ENCODE measurements around the gene ERAL1.

The ERAL1 gene

GRCh38 chr17:28853295-28853694, 1.5 kb upstream of the ERAL1 start:
- Histone ChIP-seq H3K4me3 (ENCODE audit: low read depth in 1 of 2, low read length in 2 of 2) (no peak overlapping the region), H3K4me1 (ENCODE audit: control insufficient read depth in 1 of 2, insufficient read depth in 2 of 2, low read length in 2 of 2) (peaks cover 4 to 14% of the 10 kb centered on the region in 2 donors), H3K9me3 (ENCODE audit: control insufficient read depth in 1 of 2, low read length in 2 of 2) (no peaks in the 10 kb centered on the region), H3K27me3 (ENCODE audit: low read depth, low read length) (no peaks in the 10 kb centered on the region), H3K36me3 (ENCODE audit: control insufficient read depth in 1 of 2, insufficient read depth in 2 of 2, low read length in 2 of 2) (peaks cover 7 to 12% of the 10 kb centered on the region in 2 donors), H3K27ac (ENCODE audit: low read length) (no peak overlapping the region)

GRCh38 chr17:28855336-28855679, 492 bp downstream of the ERAL1 start:
- Histone ChIP-seq H3K4me3 (ENCODE audit: low read depth in 1 of 2, low read length in 2 of 2) (peak overlapping the region; percentile 97 to 98), H3K27ac (ENCODE audit: low read length) (peak overlapping the region; percentile 81), H3K9me3 (ENCODE audit: control insufficient read depth in 1 of 2, low read length in 2 of 2) (no peaks in the 10 kb centered on the region), H3K36me3 (ENCODE audit: control insufficient read depth in 1 of 2, insufficient read depth in 2 of 2, low read length in 2 of 2) (peaks cover 18 to 24% of the 10 kb centered on the region in 2 donors), H3K4me1 (ENCODE audit: control insufficient read depth in 1 of 2, insufficient read depth in 2 of 2, low read length in 2 of 2) (peaks cover 4 to 14% of the 10 kb centered on the region in 2 donors), H3K27me3 (ENCODE audit: low read depth, low read length) (no peaks in the 10 kb centered on the region)

GRCh38 chr17:28856028-28856574, 1.3 kb downstream of the ERAL1 start:
- Histone ChIP-seq H3K27ac (ENCODE audit: low read length) (no peak overlapping the region), H3K9me3 (ENCODE audit: control insufficient read depth in 1 of 2, low read length in 2 of 2) (no peaks in the 10 kb centered on the region), H3K4me3 (ENCODE audit: low read depth in 1 of 2, low read length in 2 of 2) (no peak overlapping the region), H3K27me3 (ENCODE audit: low read depth, low read length) (no peaks in the 10 kb centered on the region), H3K4me1 (ENCODE audit: control insufficient read depth in 1 of 2, insufficient read depth in 2 of 2, low read length in 2 of 2) (peaks cover 4 to 14% of the 10 kb centered on the region in 2 donors), H3K36me3 (ENCODE audit: control insufficient read depth in 1 of 2, insufficient read depth in 2 of 2, low read length in 2 of 2) (peaks cover 22 to 29% of the 10 kb centered on the region in 2 donors)

GRCh38 chr17:28857905-28858800, 3.3 kb downstream of the ERAL1 start:
- Histone ChIP-seq H3K27me3 (ENCODE audit: low read depth, low read length) (no peaks in the 10 kb centered on the region), H3K4me3 (ENCODE audit: low read depth in 1 of 2, low read length in 2 of 2) (no peak overlapping the region), H3K36me3 (ENCODE audit: control insufficient read depth in 1 of 2, insufficient read depth in 2 of 2, low read length in 2 of 2) (peaks cover 22 to 34% of the 10 kb centered on the region in 2 donors), H3K9me3 (ENCODE audit: control insufficient read depth in 1 of 2, low read length in 2 of 2) (no peaks in the 10 kb centered on the region), H3K27ac (ENCODE audit: low read length) (no peak overlapping the region), H3K4me1 (ENCODE audit: control insufficient read depth in 1 of 2, insufficient read depth in 2 of 2, low read length in 2 of 2) (peaks cover 4 to 14% of the 10 kb centered on the region in 2 donors)

GRCh38 chr17:28858801-28859355, 4.1 kb downstream of the ERAL1 start:
- Histone ChIP-seq H3K4me3 (ENCODE audit: low read depth in 1 of 2, low read length in 2 of 2) (no peak overlapping the region), H3K27me3 (ENCODE audit: low read depth, low read length) (no peaks in the 10 kb centered on the region), H3K4me1 (ENCODE audit: control insufficient read depth in 1 of 2, insufficient read depth in 2 of 2, low read length in 2 of 2) (peaks cover 4 to 14% of the 10 kb centered on the region in 2 donors), H3K27ac (ENCODE audit: low read length) (no peak overlapping the region), H3K36me3 (ENCODE audit: control insufficient read depth in 1 of 2, insufficient read depth in 2 of 2, low read length in 2 of 2) (peaks cover 22 to 34% of the 10 kb centered on the region in 2 donors), H3K9me3 (ENCODE audit: control insufficient read depth in 1 of 2, low read length in 2 of 2) (no peaks in the 10 kb centered on the region)

- Histone ChIP-seq H3K27me3 (ENCODE audit: low read depth, low read length) (no peaks in the 10 kb centered on the region), H3K9me3 (ENCODE audit: control insufficient read depth in 1 of 2, low read length in 2 of 2) (no peaks in the 10 kb centered on the region), H3K4me3 (ENCODE audit: low read depth in 1 of 2, low read length in 2 of 2) (no peak overlapping the region), H3K27ac (ENCODE audit: low read length) (no peak overlapping the region), H3K4me1 (ENCODE audit: control insufficient read depth in 1 of 2, insufficient read depth in 2 of 2, low read length in 2 of 2) (peaks cover 0 to 8% of the 10 kb centered on the region in 2 donors), H3K36me3 (ENCODE audit: control insufficient read depth in 1 of 2, insufficient read depth in 2 of 2, low read length in 2 of 2) (peaks cover 22 to 34% of the 10 kb centered on the region in 2 donors)
Observed at GRCh38 chr17:28860363-28860808, 5.6 kb downstream of the ERAL1 start.

- Histone ChIP-seq H3K9me3 (ENCODE audit: control insufficient read depth in 1 of 2, low read length in 2 of 2) (no peaks in the 10 kb centered on the region), H3K36me3 (ENCODE audit: control insufficient read depth in 1 of 2, insufficient read depth in 2 of 2, low read length in 2 of 2) (peaks cover 22 to 30% of the 10 kb centered on the region in 2 donors), H3K27ac (ENCODE audit: low read length) (no peak overlapping the region), H3K4me1 (ENCODE audit: control insufficient read depth in 1 of 2, insufficient read depth in 2 of 2, low read length in 2 of 2) (no peaks in the 10 kb centered on the region), H3K4me3 (ENCODE audit: low read depth in 1 of 2, low read length in 2 of 2) (no peak overlapping the region), H3K27me3 (ENCODE audit: low read depth, low read length) (no peaks in the 10 kb centered on the region)
Observed at GRCh38 chr17:28861393-28862203, 6.8 kb downstream of the ERAL1 start.

- no peak overlapping the region for H3K4me3 ChIP-seq (ENCODE audit: low read depth in 1 of 2, low read length in 2 of 2)
- H3K27me3 ChIP-seq (ENCODE audit: low read depth, low read length), result no peaks in the 10 kb centered on the region
- H3K9me3 ChIP-seq (ENCODE audit: control insufficient read depth in 1 of 2, low read length in 2 of 2), result no peaks in the 10 kb centered on the region
- H3K36me3 ChIP-seq (ENCODE audit: control insufficient read depth in 1 of 2, insufficient read depth in 2 of 2, low read length in 2 of 2), result peaks cover 22 to 30% of the 10 kb centered on the region in 2 donors
- H3K27ac ChIP-seq (ENCODE audit: low read length), result no peak overlapping the region
- no peaks in the 10 kb centered on the region for H3K4me1 ChIP-seq (ENCODE audit: control insufficient read depth in 1 of 2, insufficient read depth in 2 of 2, low read length in 2 of 2)
Observed at GRCh38 chr17:28862561-28862960, 7.7 kb downstream of the ERAL1 start.

GRCh38 chr17:28863953-28864352, 9.1 kb downstream of the ERAL1 start:
- Histone ChIP-seq H3K27ac (ENCODE audit: low read length) (no peak overlapping the region), H3K4me1 (ENCODE audit: control insufficient read depth in 1 of 2, insufficient read depth in 2 of 2, low read length in 2 of 2) (no peaks in the 10 kb centered on the region), H3K4me3 (ENCODE audit: low read depth in 1 of 2, low read length in 2 of 2) (no peak overlapping the region), H3K27me3 (ENCODE audit: low read depth, low read length) (no peaks in the 10 kb centered on the region), H3K9me3 (ENCODE audit: control insufficient read depth in 1 of 2, low read length in 2 of 2) (no peaks in the 10 kb centered on the region), H3K36me3 (ENCODE audit: control insufficient read depth in 1 of 2, insufficient read depth in 2 of 2, low read length in 2 of 2) (peaks cover 8 to 16% of the 10 kb centered on the region in 2 donors)

GRCh38 chr17:28864991-28865849, 10.4 kb downstream of the ERAL1 start:
- H3K4me1 ChIP-seq (ENCODE audit: control insufficient read depth in 1 of 2, insufficient read depth in 2 of 2, low read length in 2 of 2), result no peaks in the 10 kb centered on the region

More at GRCh38 chr17:28864991-28865849, 10.4 kb downstream of the ERAL1 start:
- Histone ChIP-seq H3K9me3 (ENCODE audit: control insufficient read depth in 1 of 2, low read length in 2 of 2) (no peaks in the 10 kb centered on the region), H3K27me3 (ENCODE audit: low read depth, low read length) (no peaks in the 10 kb centered on the region), H3K36me3 (ENCODE audit: control insufficient read depth in 1 of 2, insufficient read depth in 2 of 2, low read length in 2 of 2) (peaks cover 5 to 11% of the 10 kb centered on the region in 2 donors), H3K4me3 (ENCODE audit: low read depth in 1 of 2, low read length in 2 of 2) (no peak overlapping the region), H3K27ac (ENCODE audit: low read length) (peak overlapping the region; percentile 26)
